ENCODE data around the gene CCDC85A.

DNA sequence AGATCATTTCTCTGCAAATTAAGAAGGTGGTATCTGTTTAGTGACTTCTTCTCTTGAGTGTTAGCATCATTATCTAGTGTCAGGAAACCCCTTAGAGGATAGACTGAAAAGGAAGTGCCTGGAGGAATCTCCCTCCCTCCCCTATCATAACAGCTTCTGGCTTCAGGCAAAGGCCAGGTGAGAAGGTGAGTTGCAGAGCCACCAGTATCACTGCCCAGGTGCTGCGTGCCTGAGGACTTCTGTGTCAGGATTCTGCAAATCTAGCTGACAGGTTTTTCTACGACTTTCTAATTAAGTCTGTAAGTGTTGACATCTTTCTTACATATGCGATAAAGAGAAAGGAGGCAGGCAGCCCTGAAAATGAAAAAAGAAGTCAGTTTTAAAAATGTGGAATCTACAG is 111.9 kb downstream of the CCDC85A start:
- TF ChIP-seq, protein P1, sequence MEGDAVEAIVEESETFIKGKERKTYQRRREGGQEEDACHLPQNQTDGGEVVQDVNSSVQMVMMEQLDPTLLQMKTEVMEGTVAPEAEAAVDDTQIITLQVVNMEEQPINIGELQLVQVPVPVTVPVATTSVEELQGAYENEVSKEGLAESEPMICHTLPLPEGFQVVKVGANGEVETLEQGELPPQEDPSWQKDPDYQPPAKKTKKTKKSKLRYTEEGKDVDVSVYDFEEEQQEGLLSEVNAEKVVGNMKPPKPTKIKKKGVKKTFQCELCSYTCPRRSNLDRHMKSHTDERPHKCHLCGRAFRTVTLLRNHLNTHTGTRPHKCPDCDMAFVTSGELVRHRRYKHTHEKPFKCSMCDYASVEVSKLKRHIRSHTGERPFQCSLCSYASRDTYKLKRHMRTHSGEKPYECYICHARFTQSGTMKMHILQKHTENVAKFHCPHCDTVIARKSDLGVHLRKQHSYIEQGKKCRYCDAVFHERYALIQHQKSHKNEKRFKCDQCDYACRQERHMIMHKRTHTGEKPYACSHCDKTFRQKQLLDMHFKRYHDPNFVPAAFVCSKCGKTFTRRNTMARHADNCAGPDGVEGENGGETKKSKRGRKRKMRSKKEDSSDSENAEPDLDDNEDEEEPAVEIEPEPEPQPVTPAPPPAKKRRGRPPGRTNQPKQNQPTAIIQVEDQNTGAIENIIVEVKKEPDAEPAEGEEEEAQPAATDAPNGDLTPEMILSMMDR (IDR thresholded peaks at IDR 0.05): no peak
- no peak for TF ChIP-seq POLR2A (IDR thresholded peaks at IDR 0.05)

All from ovary (tissue), 3 donors.